Effector CD4-positive, alpha-beta T cell (primary cell): ENCODE results near the gene WNK1.
"Not testable (repeated sequence)": the region's sequence is repeated elsewhere in the genome, so short reads cannot be mapped to it uniquely, and the experiment has no call there.

Experiments
- DNase-seq: peaks from one replicate; pipeline ENCODE4 v3.0.0-alpha.2; 2020

The WNK1 gene

DNA sequence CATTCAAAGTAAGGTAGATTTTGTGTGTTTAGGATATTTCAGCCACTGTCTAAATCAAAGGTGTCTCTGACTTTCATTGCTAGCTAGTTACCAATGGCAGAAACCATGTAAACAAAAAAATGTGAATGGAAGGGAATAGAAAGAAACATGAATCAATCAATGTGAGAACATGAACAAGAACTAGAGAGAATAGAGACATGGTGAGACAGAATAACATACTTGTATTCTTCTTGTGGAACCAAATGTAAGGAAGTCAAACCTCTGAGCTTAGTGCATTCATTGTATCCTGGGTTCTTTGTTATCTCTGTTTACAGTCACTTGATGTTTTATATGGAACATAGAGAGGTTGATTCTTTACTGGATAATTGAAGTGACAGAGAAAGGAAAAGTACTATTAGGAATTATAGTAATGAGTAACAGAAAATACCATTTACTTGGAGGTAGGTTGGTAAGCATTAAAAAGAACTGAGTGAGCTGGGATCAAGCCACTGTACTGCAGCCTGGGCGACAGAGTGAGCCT, 2.6 kb upstream of the WNK1 start:
- DNase-seq, result no peak

DNA sequence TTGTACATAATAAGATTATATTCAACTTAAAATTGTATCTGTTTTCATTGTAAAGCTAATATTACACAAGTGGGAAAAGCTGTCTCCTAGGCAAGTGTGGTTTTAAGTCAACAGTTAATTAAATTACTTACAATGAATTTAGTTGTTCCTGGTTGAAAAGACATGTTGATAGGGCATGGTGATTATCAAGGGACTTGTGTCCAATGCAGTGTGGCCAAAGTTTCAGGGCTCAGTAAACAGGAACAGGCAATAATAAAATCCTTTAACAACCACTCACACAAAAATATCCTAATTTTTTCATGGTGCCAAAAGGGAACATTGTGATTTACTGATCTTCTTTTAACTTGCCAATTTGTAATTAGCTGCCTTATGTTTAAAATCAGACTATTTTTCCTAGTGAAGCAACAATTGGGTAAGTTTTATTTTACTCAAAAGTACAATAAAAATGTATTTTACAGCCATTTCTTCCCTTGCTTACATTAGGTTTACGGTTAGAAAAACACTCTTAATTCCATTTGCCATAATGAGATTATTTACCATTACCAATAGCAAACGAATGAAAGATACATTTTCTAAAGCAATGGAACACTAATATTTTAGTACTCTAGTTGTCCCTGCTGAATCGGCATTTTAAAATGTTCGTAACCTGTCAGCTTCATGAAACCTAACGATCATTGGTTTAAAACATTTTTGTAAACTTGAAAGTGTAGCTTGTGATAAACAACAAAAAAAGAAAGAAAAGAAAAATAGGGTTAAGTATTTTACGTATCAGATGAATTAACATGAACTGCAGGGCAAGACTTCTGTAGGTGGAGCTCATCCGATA, 1.8 kb upstream of the WNK1 start:
- no peak for DNase-seq

DNA sequence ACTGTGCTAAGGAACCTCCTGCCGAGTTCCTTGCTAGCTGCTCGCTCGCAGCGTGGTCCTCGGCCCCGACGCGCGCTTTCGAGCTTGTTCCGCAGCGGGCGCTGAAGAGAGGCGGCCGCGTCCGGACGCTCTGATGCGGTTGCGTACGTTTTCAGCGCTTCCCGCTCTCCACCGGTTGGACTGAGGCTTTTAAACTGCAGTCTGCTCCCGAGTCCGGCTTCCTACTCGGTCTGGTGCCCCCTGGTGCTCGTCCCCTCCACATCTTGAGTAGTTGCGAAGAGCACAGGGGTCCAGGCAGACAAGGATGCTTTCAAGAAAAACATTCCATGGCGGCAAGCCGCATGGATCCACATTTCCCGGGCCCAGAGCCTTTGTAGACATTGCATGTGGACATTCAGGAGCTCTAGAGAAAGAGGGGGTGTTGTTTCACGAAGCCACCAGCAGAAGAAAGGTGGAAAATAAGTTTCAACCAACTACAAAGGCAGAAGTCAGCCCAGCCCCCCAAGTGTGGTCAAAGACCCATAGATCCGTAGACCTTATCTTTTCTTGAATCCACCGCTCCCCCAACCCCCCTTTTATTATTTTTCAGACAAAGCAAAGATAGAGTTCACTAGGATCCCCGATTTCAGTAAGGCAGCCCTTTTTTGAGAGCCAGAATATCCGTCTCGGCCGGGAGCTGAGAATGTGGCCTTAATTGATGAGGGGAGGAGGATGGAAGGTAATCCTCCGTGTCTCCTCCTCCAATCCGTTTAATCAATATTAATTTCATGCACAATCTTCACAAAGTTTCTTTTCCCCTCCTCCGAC, 984 bp upstream of the WNK1 start:
- DNase-seq, result peak; percentile 68

DNA sequence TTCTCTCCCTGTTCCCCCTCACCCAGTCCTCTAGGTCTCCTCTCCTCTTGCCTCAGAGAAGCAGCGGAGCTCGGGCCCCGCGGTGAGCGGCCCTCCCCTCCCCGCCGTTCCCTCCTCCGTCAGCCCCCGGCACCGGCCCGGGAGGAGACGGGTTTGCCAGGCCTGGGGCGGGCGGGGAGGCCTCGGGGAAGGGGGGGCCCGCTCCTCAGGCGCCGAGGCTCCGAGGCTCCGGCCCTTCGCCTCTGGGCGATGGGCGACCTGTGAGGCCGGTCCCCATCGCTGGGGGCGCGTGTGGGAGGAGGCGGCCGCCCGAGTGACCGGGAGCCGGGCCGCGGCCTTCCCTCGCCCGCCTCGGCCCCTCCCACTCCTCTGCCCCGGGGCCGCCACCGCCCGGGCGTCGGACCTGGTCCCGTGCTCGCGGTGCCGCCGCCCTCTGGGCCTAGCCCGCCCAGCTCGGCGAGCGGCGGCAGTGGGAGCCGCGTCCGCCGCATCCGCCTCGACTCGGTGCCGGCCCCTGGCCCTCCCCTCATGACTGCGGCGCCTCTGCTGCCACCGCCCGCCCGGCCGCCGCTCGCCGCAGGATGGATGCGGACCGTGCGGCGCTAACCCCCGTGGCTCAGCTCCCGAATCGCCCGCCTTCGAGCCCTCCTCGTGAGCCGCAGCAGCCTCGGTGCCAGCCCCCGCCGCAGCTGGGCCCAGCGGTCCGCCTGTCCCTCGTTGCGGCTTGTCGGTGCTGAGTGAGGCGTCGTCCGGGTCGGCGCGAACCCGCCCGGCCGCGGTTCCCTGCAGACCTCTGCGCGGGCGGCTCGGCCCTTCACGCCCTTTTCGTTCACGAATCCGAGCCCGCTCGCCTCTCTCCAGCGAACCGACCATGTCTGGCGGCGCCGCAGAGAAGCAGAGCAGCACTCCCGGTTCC, 574 bp downstream of the WNK1 start:
- peak; percentile 30 for DNase-seq

DNA sequence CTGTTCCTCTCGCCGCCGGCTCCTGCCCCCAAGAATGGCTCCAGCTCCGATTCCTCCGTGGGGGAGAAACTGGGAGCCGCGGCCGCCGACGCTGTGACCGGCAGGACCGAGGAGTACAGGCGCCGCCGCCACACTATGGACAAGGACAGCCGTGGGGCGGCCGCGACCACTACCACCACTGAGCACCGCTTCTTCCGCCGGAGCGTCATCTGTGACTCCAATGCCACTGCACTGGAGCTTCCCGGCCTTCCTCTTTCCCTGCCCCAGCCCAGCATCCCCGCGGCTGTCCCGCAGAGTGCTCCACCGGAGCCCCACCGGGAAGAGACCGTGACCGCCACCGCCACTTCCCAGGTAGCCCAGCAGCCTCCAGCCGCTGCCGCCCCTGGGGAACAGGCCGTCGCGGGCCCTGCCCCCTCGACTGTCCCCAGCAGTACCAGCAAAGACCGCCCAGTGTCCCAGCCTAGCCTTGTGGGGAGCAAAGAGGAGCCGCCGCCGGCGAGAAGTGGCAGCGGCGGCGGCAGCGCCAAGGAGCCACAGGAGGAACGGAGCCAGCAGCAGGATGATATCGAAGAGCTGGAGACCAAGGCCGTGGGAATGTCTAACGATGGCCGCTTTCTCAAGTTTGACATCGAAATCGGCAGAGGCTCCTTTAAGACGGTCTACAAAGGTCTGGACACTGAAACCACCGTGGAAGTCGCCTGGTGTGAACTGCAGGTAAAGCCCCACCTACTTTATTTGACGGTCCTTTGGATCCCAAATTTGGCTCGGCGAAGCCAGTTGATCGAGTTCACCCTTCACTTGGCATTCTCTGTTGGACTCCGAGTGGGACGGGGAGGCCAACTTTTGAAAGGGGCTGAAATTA, 1.5 kb downstream of the WNK1 start:
- peak; percentile 29 for DNase-seq

DNA sequence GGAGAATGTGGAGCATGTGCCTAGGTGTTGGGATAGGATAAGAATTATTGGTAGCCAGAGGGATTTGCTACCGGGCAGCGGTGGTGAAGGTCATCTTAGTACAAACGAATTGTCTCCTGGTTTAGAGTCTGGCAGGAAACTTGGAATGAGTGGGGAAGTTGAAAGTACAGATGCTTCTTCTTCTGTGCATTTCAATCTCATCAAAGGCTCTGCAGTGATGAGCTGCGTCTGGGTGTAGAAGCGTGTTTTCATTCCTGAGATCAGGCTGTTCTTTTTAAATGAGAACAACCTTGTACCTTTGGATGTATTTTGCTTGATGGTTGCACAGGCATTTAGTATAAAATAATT, 2.1 kb downstream of the WNK1 start:
- DNase-seq, result no peak

DNA sequence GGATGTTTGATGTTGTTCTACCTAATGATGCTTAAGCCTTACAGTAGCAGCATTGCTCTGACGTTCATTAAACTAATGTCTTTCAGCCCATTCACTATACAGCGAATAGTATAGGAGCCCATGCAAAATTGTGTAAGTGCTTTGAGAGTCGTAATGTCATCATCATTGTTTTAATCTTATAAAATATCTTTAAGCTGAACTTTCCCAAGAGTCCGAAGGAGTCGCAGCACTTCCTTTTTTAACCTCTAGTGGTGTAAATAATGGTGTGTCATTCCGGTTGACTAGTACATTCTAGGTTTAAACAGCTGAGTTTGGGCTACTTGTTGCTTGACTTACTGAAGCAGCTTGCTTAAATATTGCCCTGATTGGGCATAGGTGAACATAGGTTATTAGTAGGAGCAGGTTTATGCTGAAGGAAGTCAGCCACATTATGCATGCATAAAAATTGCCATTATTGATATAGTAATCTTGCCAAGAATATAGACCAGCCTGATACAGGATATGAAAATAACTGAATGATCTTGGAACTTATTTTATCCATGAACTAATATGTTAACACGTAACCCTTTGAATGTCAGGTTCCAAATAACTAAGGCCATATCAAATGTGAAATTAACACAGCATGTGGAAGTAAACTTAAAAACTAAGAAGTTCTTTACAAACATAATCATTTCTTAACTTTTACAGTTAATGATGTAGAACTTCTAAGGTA, 2.6 kb downstream of the WNK1 start:
- DNase-seq, result peak; percentile 21

DNA sequence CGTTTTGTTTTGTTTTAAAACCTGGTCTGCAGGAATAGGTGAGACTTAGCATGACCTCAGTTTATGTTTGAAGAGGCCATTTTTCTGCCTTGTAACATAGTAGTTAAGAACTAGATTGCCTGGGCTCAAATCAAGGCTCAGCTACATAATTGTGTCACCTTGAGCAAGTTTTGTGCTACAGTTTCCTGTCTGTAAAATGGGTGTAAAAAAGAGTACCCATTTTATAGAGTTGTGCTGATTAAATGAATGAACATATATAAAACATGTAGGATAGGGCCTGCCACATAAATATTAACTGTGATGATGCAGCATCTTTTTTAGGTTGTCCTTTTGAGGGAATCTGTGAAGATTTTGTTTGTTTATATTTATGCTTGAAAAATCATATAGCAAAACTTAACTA, 7.2 kb downstream of the WNK1 start:
- DNase-seq, result no peak

DNA sequence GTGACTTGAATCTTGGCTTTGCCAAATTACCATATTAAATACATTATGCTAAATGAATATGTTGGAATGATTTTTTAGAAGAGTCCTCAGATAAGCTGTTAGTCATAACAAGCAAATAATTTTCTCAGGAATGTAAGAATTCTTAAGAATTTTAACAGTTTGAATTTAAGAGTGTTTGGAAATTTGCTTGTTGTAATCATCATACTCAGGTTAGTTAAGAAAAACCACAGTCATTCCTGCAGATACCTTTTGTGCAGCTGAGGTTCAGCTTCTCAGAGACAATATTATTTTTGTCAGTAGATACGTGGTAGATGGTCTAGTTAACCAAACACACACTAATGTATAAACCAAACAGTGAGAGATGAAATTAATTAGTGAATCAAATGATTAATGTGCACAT, 8.9 kb downstream of the WNK1 start:
- no peak for DNase-seq

DNA sequence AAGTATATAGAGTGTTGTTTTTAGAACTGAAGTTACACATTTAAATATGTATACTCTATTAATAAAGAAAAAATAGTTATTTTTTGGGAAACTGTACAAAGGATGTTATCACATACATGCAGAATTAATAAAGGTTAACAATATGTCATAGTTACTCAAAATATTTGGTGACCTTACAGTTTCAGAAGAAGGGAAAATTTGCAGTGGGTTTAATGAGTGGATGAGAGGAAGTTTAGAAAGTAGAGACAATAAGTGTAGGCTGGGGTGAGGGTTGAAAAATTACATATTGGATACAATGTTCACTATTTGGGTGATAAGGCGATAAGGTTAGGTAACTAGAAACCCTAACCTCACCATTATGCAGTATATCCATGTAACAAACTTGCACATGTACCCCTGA, 13.5 kb downstream of the WNK1 start:
- DNase-seq, result no peak

DNA sequence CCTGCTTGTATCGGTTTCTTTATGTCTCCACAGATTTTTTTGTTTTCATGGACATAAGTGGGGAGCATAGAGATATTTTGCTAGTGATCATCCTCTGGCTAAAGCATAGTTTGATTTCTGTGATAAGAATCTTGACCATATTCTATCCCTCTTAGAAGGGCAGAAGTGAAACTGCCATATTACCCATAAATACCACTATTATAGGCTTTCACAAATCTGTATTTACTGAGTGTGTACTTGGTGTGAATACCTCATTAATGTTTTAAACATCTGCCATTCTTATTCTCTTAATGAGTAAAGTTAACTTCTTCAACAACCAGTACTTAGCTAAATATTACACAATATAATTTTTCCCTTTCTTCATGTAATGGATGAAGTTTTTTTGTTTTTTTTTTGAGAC, 16.1 kb downstream of the WNK1 start:
- DNase-seq, result no peak

DNA sequence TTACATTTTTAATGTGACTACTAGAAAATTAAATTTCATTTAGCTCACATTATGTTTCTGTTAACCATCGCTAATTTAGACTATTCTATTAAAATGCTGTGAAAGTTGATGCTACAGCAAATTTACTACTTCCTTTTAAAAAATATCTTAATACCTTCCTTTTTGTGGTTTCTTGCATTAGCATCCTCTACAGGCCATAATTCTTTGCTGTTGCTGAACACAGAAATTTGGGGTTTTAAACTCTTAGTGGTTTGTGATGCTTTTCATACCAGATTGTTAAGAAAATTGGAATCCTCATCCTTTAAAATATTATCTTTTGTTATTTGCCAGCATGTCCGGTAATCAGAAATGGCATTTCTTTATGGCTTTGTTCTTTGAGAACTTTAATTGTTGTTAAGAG, 18.1 kb downstream of the WNK1 start:
- no peak for DNase-seq

DNA sequence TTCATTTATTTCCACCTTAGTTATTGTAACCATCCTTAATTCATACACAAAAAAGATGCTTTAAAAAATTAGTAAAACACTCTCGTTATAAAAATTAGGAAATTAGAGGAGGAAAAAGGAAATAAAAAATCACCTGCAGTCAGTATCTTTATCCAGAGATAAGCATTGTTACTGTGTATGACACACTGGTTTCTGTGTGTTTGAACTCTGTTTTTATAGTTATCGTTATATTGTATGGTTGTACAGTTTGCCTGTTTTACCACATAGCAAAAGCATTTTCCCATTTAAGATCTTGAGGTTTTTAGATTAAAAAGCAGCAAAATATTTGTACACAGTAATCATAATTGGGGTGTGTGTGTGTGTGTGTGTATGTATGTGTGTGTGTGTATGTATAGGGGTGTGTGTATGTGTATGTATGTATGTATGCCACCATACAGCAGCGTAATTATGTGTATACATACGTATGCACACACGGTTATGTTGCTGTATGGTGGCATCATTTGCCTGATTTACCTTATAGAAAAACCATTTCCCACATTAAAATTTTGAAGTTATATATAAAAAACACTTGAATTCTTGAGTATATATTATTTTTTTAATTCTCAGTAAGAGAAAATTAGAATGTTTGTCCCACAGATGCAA, 19.8 kb downstream of the WNK1 start:
- no peak for DNase-seq

DNA sequence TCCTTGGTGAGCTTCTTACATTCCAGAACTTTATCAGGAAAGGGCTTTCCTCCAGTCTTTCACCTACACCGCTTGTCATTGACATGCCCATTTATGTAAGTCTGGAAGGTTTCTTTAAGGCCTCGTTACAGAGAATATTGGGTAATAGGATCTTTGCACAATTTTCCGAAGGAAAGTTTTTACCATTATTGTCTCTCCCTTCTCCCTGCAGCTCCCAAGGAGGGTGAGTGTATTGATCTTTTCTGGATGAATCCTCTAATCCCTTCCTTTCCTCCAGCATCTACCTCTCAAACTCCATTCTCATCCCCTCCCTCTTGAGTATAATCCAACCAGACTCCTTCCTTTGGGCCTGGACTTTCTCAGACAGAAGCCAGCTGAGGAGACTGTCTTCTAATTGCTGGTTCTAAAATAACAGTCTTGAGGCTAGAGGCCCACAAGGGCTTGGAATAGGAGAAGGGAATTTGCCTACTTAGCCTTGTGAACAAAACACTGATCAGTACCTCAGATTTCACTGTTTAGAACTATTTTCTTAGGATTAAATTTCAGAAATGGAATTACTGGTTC, 21.8 kb downstream of the WNK1 start:
- no peak for DNase-seq

DNA sequence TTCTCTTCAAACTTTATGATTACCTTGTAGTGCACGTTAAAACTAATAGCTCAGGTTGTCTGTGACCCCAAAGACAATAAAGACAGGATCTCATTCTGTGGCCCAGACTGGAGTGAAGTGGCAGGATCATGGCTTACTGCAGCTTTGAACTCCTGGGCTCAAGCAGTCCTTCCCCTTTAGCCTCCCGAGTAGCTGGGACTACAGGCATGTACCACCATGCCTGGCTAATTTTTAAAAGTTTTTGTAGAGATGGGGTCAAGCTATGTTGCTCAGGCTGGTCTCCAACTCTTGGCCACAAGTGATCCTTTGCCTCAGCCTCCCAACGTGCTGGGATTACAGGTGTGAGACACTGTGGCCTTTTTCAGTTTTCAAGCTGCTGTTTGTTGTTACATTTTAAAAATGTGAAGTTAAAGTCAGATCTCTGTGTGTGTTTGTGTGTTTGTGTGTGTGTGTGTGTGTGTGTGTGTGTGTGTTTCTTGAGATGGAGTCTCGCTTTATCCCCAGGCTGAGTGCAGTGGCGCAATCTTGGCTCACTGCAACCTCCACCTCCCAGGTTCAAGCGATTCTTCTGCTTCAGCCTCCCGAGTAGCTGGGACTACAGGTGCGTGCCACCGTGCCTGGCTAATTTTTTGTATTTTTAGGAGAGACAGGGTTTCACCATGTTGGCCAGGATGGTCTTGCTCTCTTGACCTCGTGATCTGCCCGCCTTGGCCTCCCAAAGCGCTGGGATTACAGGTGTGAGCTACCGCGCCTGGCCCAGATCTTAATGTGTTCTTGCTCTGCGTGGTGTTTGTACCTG, 23.8 kb downstream of the WNK1 start:
- not testable (repeated sequence) for DNase-seq

DNA sequence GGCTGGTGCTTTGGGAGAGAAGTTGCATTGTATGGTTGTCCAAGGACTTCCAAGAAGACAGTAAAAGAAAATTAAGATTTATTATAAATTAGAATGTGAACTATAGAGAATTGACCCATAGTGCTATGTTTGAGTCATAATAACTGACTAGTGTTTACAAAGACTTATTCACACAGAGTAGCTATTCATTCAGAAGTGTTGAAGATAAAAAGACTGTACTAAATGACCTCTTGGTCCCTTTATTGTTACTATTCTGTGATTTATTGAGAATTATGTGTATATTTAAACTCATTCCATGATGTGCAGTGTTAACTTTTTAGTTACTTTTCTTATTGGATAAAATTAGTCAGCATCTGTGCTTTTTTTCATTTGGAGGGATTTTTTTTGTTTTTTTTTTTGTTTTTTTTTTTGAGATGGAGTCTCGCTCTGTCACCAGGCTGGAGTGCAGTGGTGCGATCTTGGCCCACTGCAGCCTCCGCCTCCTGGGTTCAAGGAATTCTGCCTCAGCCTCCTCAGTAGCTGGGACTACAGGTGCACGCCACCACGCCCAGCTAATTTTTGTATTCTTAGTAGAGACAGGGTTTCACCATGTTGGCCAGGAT, 24.5 kb downstream of the WNK1 start:
- not testable (repeated sequence) for DNase-seq

DNA sequence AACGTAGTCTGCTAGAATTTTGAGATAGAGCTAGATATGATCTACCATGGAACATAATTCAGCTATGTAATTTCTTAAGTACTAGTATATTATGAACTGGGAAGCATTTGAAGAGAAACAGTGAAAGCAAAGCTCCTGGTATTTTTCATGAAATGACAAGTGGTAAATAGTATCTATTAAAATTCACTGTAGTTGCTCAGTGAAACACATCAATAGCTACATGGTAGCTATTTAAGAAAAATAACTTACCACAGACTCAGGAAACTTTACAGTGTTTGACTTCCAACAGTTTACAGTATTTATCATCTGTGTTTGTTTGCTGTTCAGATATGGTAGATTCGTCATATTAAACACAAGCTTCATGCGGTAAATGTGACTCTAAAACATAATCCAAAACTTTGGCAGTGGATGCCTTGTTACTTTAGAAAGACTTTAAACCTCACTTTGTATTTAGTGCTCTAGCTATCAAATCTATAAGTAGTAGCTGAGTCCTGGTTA, 25.2 kb downstream of the WNK1 start:
- no peak for DNase-seq

DNA sequence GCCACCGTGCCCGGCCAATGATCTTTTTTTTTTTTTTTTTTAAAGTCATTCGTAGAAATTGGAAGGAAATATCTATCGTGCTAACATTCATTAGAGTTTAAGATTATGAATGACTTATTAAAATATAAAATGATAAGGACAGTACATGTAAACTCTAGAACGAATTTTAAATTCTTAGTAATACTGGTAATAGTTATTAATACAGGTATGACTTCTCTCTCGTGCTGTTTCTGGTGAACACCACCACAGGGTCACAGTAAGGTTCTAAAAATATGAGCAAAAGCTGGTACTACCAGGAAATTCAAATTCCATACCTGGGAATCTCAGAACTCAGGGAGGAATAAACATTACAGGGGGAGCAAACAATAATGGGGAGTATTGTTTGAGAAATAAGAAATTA, 26.2 kb downstream of the WNK1 start:
- no peak for DNase-seq
